D721Med (cell line): ENCODE results near the gene NXN.
"Not testable (repeated sequence)": the region's sequence is repeated elsewhere in the genome, so short reads cannot be mapped to it uniquely, and the experiment has no call there.

Experiments
- DNase-seq: peaks from one replicate; pipeline ENCODE4 v3.0.0; 2011; ENCODE audit warnings: low spot score; ENCODE audit not compliant: insufficient read length
- FAIRE-seq: peaks from 2 replicates; lab custom pipeline; 2011; peaks lifted over from hg19 to GRCh38; lab: Jason Lieb, UNC
- TF ChIP-seq, protein P1 (sequence below): IDR thresholded peaks from 2 replicates; pipeline ENCODE4 v1.5.1; 2012; ENCODE audit warnings: mild to moderate bottlenecking, control low read depth; ENCODE audit not compliant: insufficient read depth; ENCODE audit errors: missing control alignments

Gene NXN

DNA sequence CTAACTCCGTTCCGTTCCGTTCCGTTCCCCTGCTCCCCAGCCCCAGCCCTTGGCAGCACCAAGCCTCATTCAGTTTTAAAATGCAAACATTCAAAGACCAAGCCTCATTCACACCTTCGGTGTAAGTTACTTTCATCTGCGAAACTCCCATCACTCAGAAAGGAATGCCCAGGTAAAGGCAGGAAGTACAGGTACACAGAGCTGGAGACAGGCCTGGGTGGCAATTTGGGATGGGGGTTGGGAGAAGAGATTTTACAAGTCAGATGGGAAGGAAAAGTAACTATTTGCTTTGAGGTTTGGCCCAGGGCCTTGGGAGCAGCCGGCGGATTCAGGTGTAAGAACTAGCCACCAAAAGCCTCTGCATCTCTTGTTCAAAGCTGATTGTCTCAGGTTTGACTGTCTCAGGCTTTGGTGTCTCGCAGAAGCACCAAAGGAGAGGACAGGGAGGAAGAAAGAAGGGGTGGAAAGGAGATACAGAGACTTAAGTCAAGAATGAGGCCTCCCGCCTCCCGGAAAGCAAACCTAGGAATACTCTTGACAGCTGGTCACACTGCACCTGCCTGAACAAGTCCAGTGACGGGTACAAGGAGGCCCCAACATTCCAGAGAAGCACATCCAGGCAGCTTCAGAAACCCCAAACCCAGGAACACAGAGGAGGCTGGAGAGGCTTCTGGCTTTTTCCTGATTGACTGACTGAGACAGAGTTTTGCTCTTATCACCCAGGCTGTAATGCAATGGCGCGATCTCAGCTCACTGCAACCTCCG lies 54.7 kb downstream of the NXN start:
- FAIRE-seq (no peak), DNase-seq (no peak)
- TF ChIP-seq, protein P1, sequence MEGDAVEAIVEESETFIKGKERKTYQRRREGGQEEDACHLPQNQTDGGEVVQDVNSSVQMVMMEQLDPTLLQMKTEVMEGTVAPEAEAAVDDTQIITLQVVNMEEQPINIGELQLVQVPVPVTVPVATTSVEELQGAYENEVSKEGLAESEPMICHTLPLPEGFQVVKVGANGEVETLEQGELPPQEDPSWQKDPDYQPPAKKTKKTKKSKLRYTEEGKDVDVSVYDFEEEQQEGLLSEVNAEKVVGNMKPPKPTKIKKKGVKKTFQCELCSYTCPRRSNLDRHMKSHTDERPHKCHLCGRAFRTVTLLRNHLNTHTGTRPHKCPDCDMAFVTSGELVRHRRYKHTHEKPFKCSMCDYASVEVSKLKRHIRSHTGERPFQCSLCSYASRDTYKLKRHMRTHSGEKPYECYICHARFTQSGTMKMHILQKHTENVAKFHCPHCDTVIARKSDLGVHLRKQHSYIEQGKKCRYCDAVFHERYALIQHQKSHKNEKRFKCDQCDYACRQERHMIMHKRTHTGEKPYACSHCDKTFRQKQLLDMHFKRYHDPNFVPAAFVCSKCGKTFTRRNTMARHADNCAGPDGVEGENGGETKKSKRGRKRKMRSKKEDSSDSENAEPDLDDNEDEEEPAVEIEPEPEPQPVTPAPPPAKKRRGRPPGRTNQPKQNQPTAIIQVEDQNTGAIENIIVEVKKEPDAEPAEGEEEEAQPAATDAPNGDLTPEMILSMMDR: no peak

DNA sequence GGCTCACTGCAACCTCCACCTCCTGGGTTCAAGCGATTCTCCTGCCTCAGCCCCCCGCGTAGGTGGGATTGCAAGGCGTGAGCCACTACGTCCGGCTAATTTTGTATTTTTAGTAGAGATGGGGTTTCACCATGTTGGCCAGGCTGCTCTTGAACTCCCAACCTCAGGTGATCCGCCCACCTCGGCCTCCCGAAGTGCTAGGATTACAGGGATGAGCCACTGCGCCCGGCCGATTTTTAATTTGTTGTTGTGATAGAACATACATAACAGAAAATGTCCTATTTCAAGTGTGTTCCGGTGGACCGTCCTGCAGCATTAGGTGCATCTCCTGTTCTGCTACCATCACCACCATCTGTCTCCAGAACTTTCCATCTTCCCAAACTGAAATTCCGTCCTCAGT lies 55.3 kb downstream of the NXN start:
- DNase-seq, FAIRE-seq: not testable (repeated sequence)

DNA sequence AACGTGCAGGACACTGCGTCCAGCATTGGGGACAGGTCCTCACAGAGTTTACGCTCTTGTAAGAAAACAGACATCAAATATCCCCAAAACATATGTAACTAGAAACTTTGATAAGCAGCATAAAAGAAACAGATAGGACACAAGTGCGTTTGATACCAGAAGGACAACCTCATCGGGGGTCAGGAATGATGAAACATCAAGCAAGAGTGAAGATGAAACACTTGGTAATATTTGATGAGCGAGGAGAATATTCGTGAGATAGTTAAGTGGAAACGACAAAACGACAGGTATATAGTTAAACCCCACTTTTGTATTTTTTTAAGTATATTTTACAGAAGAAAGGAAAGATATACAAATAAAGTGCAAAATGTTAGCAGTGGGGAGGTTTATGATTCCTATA lies 55.9 kb downstream of the NXN start:
- DNase-seq: no peak
- no peak for FAIRE-seq
- TF ChIP-seq, protein P1: no peak

DNA sequence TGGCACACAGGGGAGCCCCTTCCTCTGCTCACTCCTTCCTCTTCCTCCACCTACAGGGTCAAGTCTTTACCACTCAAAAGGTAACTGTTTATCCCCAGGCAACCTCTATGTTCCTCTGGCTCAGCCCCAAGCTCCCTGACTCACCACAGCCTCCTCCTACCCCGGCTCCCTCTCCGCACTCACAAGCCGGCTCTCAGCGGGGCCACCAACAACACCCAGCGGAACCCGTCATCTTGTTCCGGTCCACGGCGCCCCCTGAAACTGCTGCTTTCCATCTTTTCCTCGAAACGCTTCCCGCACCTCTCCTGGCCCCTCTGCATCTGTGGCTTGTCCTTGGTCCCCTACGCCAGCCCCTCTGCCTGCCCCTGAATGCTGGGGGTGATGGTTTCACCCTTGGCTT lies 58.4 kb downstream of the NXN start:
- FAIRE-seq: no peak
- TF ChIP-seq, protein P1: no peak
- DNase-seq: no peak

DNA sequence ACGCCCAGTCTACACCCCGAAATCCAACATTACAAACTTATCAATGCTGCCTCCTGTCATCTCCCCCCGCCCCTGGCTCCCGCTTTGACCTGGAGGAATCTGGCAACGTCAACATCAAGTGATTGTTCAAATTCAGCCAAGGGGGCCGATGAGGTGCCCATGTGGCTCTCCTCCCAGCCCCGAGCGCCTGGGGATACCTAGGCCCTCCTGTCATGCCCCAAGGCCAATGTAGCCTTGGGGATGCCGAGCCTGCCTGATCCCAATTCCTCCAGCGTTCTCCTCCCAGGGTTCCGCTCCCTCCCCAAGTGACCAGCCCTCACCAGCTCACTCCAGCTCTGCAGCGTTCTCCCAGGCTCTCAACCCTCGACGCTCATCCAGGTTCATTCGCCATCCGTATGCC lies 59.4 kb downstream of the NXN start:
- no peak for FAIRE-seq
- TF ChIP-seq, protein P1: no peak
- no peak for DNase-seq

DNA sequence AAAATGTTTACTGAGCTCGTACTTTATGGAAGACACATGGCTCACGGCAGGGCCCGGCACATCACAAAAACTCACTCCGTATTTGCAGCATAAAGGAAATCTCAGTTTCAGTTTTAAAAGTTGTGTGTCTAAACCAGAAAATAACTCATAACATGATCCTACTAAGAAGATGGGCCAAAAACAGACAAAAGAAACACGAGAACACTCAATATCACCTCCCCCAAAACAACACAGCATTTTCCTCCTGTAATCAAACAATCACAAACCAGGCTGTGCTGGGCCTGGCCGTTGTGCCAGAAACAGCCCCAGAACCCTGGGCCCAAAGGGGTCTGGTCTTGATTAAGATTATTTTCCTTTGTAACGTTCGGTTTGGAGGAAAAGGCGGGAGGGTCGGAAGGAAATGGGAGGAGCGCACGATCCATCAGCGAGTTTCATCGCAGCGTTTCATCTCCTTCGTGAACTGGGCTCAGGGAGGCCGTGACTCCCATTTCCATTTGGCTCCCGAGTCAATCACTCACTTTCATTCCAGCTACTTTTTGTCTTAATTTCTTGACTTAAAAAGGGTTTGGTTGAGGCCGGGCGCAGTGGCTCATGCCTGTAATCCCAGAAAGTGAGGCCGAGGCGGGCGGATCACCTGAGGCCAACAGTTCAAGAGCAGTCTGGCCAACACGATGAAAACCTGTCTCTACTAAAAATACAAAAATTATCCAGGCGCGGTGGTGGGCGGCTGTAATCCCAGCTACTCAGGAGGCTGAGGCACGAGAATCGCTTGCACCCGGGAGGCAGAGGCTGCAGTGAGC lies 61.4 kb downstream of the NXN start:
- no peak for DNase-seq
- no peak for FAIRE-seq
- TF ChIP-seq, protein P1: no peak

DNA sequence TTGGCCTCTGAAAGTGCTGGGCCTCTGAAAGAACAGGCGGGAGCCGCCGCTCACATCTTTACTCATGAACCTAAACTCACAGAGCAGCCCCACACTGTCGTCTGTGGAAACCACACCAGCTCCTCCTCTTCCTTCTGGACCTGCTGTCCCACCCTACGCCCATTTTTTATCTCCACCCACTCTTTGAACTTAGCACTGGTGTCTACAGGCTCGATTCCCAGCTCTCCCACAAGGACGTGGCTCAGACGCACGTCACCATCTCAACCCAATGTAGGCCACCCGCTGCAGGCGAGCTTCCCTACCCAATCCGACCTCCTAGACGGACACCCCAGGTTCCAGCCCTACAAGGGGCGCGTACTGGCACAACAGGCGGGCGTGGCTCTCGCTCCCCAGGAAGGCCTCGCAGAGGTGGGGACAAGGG lies 62.2 kb downstream of the NXN start:
- no peak for DNase-seq
- no peak for FAIRE-seq
- TF ChIP-seq, protein P1: no peak
